Spinal cord (tissue), 10 donors: ENCODE results near the gene EFCAB10. TPM values are rescaled to one million over a fixed set of nuclear protein-coding genes. Genes with fewer than 3 reads are reported as not detected.

Experiments used
- DNase-seq, 6 donors: peaks; one replicate each; pipeline versions ENCODE4 v3.0.0 to v3.0.0-alpha.2; 2013 to 2015; ENCODE audit warnings: low spot score in 6 of 6, low read depth in 4 of 6
- H3K27ac ChIP-seq: one replicate; pipeline ENCODE4 v1.5.1; 2013; ENCODE audit warnings: low read depth, low read length, control low read depth
- H3K27me3 ChIP-seq: one replicate; pipeline ENCODE4 v1.6.1; 2013; ENCODE audit warnings: low read length; ENCODE audit not compliant: control insufficient read depth, insufficient read depth
- H3K36me3 ChIP-seq: one replicate; pipeline ENCODE4 v1.6.1; 2013; ENCODE audit warnings: low read length; ENCODE audit not compliant: control insufficient read depth, insufficient read depth
- H3K4me1 ChIP-seq: one replicate; pipeline ENCODE4 v1.6.1; 2013; ENCODE audit warnings: low read length; ENCODE audit not compliant: control insufficient read depth, insufficient read depth
- H3K4me3 ChIP-seq: one replicate; pipeline ENCODE4 v1.5.1; 2013; ENCODE audit warnings: low read depth, low read length, control low read depth
- H3K9me3 ChIP-seq: one replicate; pipeline ENCODE4 v1.6.1; 2013; ENCODE audit warnings: low read length; ENCODE audit not compliant: control insufficient read depth, insufficient read depth
- WGBS: methylation state at CpG from one replicate; pipeline ENCODE4 v1.1.5; 2013; ENCODE audit warnings: missing lambda C conversion rate; ENCODE audit not compliant: insufficient coverage; 5-methylcytosine and 5-hydroxymethylcytosine counted together
- polyA plus RNA-seq, 2 donors: library from polyadenylated mRNA; unstranded; fragments of 120-200 nt; gene quantifications; one replicate each; pipeline ENCODE4 v1.2.1, GENCODE V29; 2013; ENCODE audit not compliant: insufficient read length in 2 of 2
- total RNA-seq, 2 donors: library from RNA; depleted of rRNA in 1 of 2; stranded (reverse); fragments of 120-200 nt in 1 of 2; fragments of >200 nt in 1 of 2; gene quantifications; one replicate each; pipeline versions ENCODE4 v1.2.3 to v1.2.4, GENCODE V29; 2013 to 2014
- donor health status: healthy.

EFCAB10 gene
- total and polyA plus RNA-seq, 4 donors = 5.2 to 10.1 (median 6.4) TPM

- H3K36me3 ChIP-seq = no peaks in the 10 kb centered on the region
- no peaks in the 10 kb centered on the region for H3K27me3 ChIP-seq
- H3K4me3 ChIP-seq = no peak overlapping the region
- no peak for DNase-seq
- H3K9me3 ChIP-seq = no peaks in the 10 kb centered on the region
- no peak overlapping the region for H3K27ac ChIP-seq
- no CpG with 5 or more reads among the region's 2 CpGs for WGBS
- peaks cover 17% of the 10 kb centered on the region for H3K4me1 ChIP-seq
Observed at GRCh38 chr7:105585850-105586500, 4.7 kb upstream of the EFCAB10 start.

- H3K27ac ChIP-seq = no peak overlapping the region
- 92% methylated on average over 2 of the region's 5 CpGs for WGBS
- no peaks in the 10 kb centered on the region for H3K36me3 ChIP-seq
- no peak overlapping the region for H3K4me3 ChIP-seq
- H3K4me1 ChIP-seq = peaks cover 17% of the 10 kb centered on the region
- H3K9me3 ChIP-seq = no peaks in the 10 kb centered on the region
- no peak for DNase-seq
- H3K27me3 ChIP-seq = no peaks in the 10 kb centered on the region
Observed at GRCh38 chr7:105584165-105584564, 2.9 kb upstream of the EFCAB10 start.

- H3K4me1 ChIP-seq = peaks cover 12% of the 10 kb centered on the region
- 68% methylated on average over 18 of the region's 39 CpGs for WGBS
- no peak for DNase-seq
Observed at GRCh38 chr7:105583061-105583460, 1.8 kb upstream of the EFCAB10 start.

GRCh38 chr7:105580022-105580740, 1.1 kb downstream of the EFCAB10 start:
- H3K4me3 ChIP-seq = no peak overlapping the region
- no peaks in the 10 kb centered on the region for H3K36me3 ChIP-seq
- H3K27me3 ChIP-seq = no peaks in the 10 kb centered on the region
- no peak for DNase-seq
- WGBS = 92% methylated on average over 7 of the region's 22 CpGs
- peaks cover 9% of the 10 kb centered on the region for H3K4me1 ChIP-seq
- no peaks in the 10 kb centered on the region for H3K9me3 ChIP-seq
- H3K27ac ChIP-seq = no peak overlapping the region

More at GRCh38 chr7:105583061-105583460, 1.8 kb upstream of the EFCAB10 start:
- no peak overlapping the region for H3K27ac ChIP-seq
- no peak overlapping the region for H3K4me3 ChIP-seq
- no peaks in the 10 kb centered on the region for H3K9me3 ChIP-seq
- no peaks in the 10 kb centered on the region for H3K27me3 ChIP-seq
- no peaks in the 10 kb centered on the region for H3K36me3 ChIP-seq

GRCh38 chr7:105578496-105578895, 2.8 kb downstream of the EFCAB10 start:
- Histone ChIP-seq H3K27ac (no peak overlapping the region), H3K36me3 (no peaks in the 10 kb centered on the region), H3K9me3 (no peaks in the 10 kb centered on the region), H3K27me3 (no peaks in the 10 kb centered on the region), H3K4me3 (no peak overlapping the region), H3K4me1 (peaks cover 9% of the 10 kb centered on the region)
- DNase-seq = no peak

GRCh38 chr7:105577251-105577650, 4.0 kb downstream of the EFCAB10 start:
- H3K4me1 ChIP-seq = peaks cover 9% of the 10 kb centered on the region
- no peak for DNase-seq
- no peaks in the 10 kb centered on the region for H3K36me3 ChIP-seq
- no peaks in the 10 kb centered on the region for H3K9me3 ChIP-seq
- no peak overlapping the region for H3K4me3 ChIP-seq
- WGBS = 78% methylated on average over 1 of the region's 1 CpG
- H3K27ac ChIP-seq = no peak overlapping the region
- H3K27me3 ChIP-seq = no peaks in the 10 kb centered on the region

- no peaks in the 10 kb centered on the region for H3K9me3 ChIP-seq
- H3K4me1 ChIP-seq = no peaks in the 10 kb centered on the region
- H3K27ac ChIP-seq = no peak overlapping the region
- peaks cover 6% of the 10 kb centered on the region for H3K36me3 ChIP-seq
- DNase-seq = no peak
- WGBS = no CpG with 5 or more reads among the region's 2 CpGs
- H3K4me3 ChIP-seq = no peak overlapping the region
- H3K27me3 ChIP-seq = no peaks in the 10 kb centered on the region
Observed at GRCh38 chr7:105571891-105572290, 9.4 kb downstream of the EFCAB10 start.

- no peak for DNase-seq
- no peak overlapping the region for H3K27ac ChIP-seq
- 75% methylated on average over 1 of the region's 3 CpGs for WGBS
- no peak overlapping the region for H3K4me3 ChIP-seq
- peaks cover 21% of the 10 kb centered on the region for H3K36me3 ChIP-seq
- H3K9me3 ChIP-seq = no peaks in the 10 kb centered on the region
- H3K27me3 ChIP-seq = no peaks in the 10 kb centered on the region
- H3K4me1 ChIP-seq = no peaks in the 10 kb centered on the region
Observed at GRCh38 chr7:105567821-105568220, 13.5 kb downstream of the EFCAB10 start.

- Histone ChIP-seq H3K36me3 (peaks cover 24% of the 10 kb centered on the region), H3K9me3 (no peaks in the 10 kb centered on the region), H3K27me3 (no peaks in the 10 kb centered on the region), H3K4me1 (no peaks in the 10 kb centered on the region), H3K27ac (no peak overlapping the region), H3K4me3 (no peak overlapping the region)
- DNase-seq = no peak
- no CpG with 5 or more reads among the region's 2 CpGs for WGBS
Observed at GRCh38 chr7:105567024-105567423, 14.3 kb downstream of the EFCAB10 start.

GRCh38 chr7:105565190-105565589, 16.1 kb downstream of the EFCAB10 start:
- Histone ChIP-seq H3K4me3 (no peak overlapping the region), H3K36me3 (peaks cover 33% of the 10 kb centered on the region), H3K27ac (no peak overlapping the region), H3K27me3 (no peaks in the 10 kb centered on the region), H3K9me3 (no peaks in the 10 kb centered on the region), H3K4me1 (no peaks in the 10 kb centered on the region)
- WGBS = 100% methylated on average over 1 of the region's 4 CpGs
- no peak for DNase-seq
